BJ (cell line): ENCODE data around the gene TMEM200C. TPM values are rescaled to one million over a fixed set of nuclear protein-coding genes. Genes with fewer than 3 reads are reported as not detected.

Experiments used
- CTCF ChIA-PET: fragments of 350-600 bp; formaldehyde crosslinking; extraction: SDS; loops from one replicate; lab custom pipeline; 2021; ENCODE audit warnings: antibody characterized with exemption, inconsistent platforms; lab: Yijun Ruan, JAX
- POLR2A ChIA-PET: fragments of 300-600 bp; sonication (Branson Sonifier 250); formaldehyde crosslinking; extraction: SDS; loops from one replicate; lab custom pipeline; 2021; ENCODE audit warnings: antibody characterized with exemption; lab: Charles Lee
- DNase-seq: peaks from one replicate; pipeline ENCODE4 v3.0.0-alpha.2; 2011; ENCODE audit warnings: low read depth
- H3K27me3 ChIP-seq: 2 replicates; pipeline ENCODE4 v1.6.0; 2011; ENCODE audit warnings: low read length; ENCODE audit not compliant: control insufficient read depth, insufficient read depth
- H3K36me3 ChIP-seq: 2 replicates; pipeline ENCODE4 v1.5.1; 2011; ENCODE audit warnings: low read length; ENCODE audit not compliant: control insufficient read depth, insufficient read depth
- H3K4me3 ChIP-seq: 2 replicates; pipeline ENCODE4 v1.5.1; 2011; ENCODE audit warnings: low read depth, mild to moderate bottlenecking, control low read depth, low read length
- polyA plus RNA-seq: library from polyadenylated mRNA; depleted of rRNA; stranded (reverse); fragments of >200 nt; gene quantifications from 2 replicates; pipeline ENCODE4 v1.2.3, GENCODE V29; 2011
- TF ChIP-seq, protein P1 (sequence below): IDR thresholded peaks from 2 replicates; pipeline ENCODE4 v1.5.1; 2011; ENCODE audit warnings: low read depth, mild to moderate bottlenecking, control low read depth, inconsistent platforms, low read length, moderate library complexity; ENCODE audit not compliant: insufficient read depth

The TMEM200C gene
- polyA plus RNA-seq, 1 experiment: not detected

GRCh38 chr18:5939801-5940667, 44.7 kb upstream of the TMEM200C start:
- no peaks in the 10 kb centered on the region for H3K36me3 ChIP-seq
- TF ChIP-seq, protein P1, sequence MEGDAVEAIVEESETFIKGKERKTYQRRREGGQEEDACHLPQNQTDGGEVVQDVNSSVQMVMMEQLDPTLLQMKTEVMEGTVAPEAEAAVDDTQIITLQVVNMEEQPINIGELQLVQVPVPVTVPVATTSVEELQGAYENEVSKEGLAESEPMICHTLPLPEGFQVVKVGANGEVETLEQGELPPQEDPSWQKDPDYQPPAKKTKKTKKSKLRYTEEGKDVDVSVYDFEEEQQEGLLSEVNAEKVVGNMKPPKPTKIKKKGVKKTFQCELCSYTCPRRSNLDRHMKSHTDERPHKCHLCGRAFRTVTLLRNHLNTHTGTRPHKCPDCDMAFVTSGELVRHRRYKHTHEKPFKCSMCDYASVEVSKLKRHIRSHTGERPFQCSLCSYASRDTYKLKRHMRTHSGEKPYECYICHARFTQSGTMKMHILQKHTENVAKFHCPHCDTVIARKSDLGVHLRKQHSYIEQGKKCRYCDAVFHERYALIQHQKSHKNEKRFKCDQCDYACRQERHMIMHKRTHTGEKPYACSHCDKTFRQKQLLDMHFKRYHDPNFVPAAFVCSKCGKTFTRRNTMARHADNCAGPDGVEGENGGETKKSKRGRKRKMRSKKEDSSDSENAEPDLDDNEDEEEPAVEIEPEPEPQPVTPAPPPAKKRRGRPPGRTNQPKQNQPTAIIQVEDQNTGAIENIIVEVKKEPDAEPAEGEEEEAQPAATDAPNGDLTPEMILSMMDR: no peak
- ChIA-PET CTCF (no interaction called here), POLR2A (no interaction called here)
- H3K27me3 ChIP-seq: no peaks in the 10 kb centered on the region
- no peak overlapping the region for H3K4me3 ChIP-seq
- DNase-seq: no peak

DNA sequence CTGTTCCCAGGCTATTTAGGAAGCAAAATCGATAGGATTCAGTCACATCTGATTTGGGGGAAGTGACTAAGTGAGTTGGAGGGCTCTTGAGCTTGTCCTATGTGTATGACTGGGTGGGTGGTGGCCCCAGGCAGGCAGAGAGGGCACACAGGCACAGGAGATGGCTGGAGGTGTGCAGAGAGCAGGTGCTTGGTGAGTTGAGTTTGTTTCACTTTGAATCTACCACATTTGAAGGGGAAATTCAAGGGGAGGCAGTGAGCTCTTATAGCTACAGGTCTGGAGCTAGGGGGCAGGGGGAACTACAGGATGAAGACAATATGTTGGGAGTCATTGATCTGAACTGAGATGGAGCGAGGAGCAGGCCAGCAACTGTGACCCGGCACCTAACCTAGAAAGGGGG, 42.5 kb upstream of the TMEM200C start:
- no peak overlapping the region for H3K4me3 ChIP-seq
- TF ChIP-seq, protein P1: no peak
- no peak for DNase-seq
- no peaks in the 10 kb centered on the region for H3K27me3 ChIP-seq
- CTCF ChIA-PET: no interaction called here
- H3K36me3 ChIP-seq: no peaks in the 10 kb centered on the region
- POLR2A ChIA-PET: no interaction called here

DNA sequence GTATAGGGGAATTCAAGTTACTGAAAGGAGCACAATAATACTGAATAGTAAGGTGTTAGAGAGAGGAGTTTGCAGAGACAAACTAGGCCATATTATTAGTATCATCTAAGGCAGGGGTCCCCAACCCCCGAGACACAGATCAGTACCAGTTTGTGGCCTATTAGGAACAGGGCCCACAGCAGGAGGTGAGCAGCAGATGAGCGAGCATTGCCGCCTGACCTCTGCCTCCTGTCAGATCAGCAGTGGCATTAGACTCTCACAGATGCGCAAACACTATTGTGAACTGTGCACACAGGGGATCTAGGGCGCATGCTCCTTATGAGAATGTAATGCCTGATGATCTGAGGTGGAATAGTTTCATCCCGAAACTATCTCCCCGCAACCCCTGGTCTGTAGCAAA, 41.8 kb upstream of the TMEM200C start:
- ChIA-PET CTCF (no interaction called here), POLR2A (no interaction called here)
- no peak overlapping the region for H3K4me3 ChIP-seq
- no peaks in the 10 kb centered on the region for H3K27me3 ChIP-seq
- H3K36me3 ChIP-seq: no peaks in the 10 kb centered on the region
- no peak for DNase-seq
- TF ChIP-seq, protein P1: no peak

DNA sequence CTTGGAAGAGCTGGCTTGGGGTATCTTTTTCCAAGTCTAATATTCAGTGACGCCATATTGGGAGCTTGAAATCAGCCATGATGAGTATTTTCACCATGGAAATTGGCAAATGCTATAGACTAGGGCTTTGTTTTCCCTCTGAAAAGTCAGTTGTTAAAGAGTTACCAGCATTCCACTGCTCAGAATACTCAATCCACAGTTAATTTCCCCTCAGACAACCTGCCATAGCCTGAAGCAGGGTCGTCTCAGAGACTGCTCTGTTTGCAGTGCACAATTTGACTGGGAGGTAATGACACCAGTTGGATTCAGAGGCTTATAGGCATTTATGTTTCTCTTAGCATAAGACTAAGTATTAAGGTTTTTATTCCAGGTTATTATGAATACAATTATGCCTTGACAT, 35.5 kb upstream of the TMEM200C start:
- no peak for DNase-seq
- Histone ChIP-seq H3K4me3 (no peak overlapping the region), H3K27me3 (no peaks in the 10 kb centered on the region), H3K36me3 (no peaks in the 10 kb centered on the region)
- TF ChIP-seq, protein P1: no peak
- CTCF ChIA-PET: interaction anchor here (0.6 kb wide), 1 partner anchor 10 kb away, joined by 3 read pairs; no protein-coding TSS in a partner anchor
- POLR2A ChIA-PET: no interaction called here

DNA sequence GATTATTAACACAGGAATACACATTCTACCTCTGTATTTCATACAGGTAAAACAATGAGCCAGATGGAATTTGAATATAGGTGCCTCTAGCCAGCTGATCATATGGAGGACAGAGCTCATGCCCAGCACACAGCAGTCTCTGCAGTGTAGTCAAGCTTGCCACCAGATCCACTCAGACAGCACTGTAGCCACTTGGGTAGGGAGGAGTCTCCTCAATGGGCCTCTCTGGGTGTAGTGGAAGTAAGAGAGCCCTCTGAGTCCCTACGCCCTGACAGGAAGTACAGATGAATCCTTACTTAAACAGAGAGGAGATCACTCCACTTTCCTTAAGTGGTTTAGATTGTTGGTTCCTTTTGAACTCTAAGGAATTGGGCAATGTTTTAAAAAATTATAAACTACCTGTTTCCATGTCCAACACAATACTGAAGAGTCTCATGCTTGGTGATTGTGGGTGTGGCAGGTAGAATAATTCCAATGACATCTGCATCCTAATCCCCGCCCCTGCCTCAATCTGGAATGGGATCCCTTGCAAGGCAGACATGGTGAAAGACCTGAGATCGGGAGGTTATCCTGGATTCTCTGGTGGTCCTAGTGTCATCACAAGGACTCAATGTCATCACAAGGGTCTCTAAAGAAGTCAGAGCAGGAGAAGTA, 23.0 kb upstream of the TMEM200C start:
- no peak for DNase-seq
- no peaks in the 10 kb centered on the region; the same call in 1 of the 2 replicates for H3K27me3 ChIP-seq
- TF ChIP-seq, protein P1: no peak
- no peaks in the 10 kb centered on the region for H3K36me3 ChIP-seq
- ChIA-PET CTCF (interaction anchor here (1.2 kb wide), 1 partner anchor 10 kb away, joined by 3 read pairs; no protein-coding TSS in a partner anchor), POLR2A (no interaction called here)
- H3K4me3 ChIP-seq: no peak overlapping the region
